Omental fat pad (tissue), 4 donors: ENCODE results near the gene TMEM221. TPM values are rescaled to one million over a fixed set of nuclear protein-coding genes. Genes with fewer than 3 reads are reported as not detected.

Experiments used
- ATAC-seq: fragments of 150-250 bp; one replicate; pipeline ENCODE4 v1.9.1; 2016; ENCODE audit warnings: mild to moderate bottlenecking, moderate library complexity; ENCODE audit not compliant: low FRiP score
- DNase-seq: peaks from one replicate; pipeline ENCODE4 v3.0.0-alpha.2; 2019; ENCODE audit warnings: low spot score
- total RNA-seq, 4 donors: library from RNA; depleted of rRNA; stranded (reverse); fragments of >200 nt; gene quantifications; one replicate each; pipeline ENCODE4 v1.1.0, GENCODE V29; 2016
- TF ChIP-seq, protein P1 (sequence below), 3 donors: fragments of 450-650 bp; IDR thresholded peaks; one replicate each; pipeline ENCODE4 v1.5.1; 2016 to 2017; ENCODE audit warnings: antibody characterized with exemption in 3 of 3, mild to moderate bottlenecking in 3 of 3, moderate library complexity in 2 of 3

TMEM221 gene
- total RNA-seq, 4 donors from 2014 or later = 0.38 to 1.9 (median 0.46) TPM; not detected in 1

DNA sequence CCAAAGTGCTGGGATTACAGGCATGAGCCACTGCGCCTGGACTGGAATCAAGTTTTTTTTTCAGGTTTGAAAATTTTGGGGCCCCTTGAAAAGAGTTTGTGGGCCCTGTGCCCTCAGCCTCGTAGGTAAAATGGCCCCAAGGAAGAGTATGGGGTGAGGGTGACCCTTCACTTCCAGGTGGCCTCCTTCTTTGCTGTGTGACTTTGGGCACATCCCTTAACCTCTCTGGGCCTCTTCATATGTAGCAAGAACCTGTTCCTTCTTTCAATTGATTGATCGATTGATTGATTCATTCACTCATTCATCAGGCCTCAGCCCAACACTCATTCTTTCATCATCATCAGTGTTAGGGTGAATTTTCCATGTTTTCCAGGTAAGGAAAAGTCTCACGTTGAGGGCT is 3.4 kb upstream of the TMEM221 start:
- no peak for ATAC-seq
- DNase-seq = no peak
- TF ChIP-seq, protein P1, sequence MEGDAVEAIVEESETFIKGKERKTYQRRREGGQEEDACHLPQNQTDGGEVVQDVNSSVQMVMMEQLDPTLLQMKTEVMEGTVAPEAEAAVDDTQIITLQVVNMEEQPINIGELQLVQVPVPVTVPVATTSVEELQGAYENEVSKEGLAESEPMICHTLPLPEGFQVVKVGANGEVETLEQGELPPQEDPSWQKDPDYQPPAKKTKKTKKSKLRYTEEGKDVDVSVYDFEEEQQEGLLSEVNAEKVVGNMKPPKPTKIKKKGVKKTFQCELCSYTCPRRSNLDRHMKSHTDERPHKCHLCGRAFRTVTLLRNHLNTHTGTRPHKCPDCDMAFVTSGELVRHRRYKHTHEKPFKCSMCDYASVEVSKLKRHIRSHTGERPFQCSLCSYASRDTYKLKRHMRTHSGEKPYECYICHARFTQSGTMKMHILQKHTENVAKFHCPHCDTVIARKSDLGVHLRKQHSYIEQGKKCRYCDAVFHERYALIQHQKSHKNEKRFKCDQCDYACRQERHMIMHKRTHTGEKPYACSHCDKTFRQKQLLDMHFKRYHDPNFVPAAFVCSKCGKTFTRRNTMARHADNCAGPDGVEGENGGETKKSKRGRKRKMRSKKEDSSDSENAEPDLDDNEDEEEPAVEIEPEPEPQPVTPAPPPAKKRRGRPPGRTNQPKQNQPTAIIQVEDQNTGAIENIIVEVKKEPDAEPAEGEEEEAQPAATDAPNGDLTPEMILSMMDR (IDR thresholded peaks at IDR 0.05) = no peak

DNA sequence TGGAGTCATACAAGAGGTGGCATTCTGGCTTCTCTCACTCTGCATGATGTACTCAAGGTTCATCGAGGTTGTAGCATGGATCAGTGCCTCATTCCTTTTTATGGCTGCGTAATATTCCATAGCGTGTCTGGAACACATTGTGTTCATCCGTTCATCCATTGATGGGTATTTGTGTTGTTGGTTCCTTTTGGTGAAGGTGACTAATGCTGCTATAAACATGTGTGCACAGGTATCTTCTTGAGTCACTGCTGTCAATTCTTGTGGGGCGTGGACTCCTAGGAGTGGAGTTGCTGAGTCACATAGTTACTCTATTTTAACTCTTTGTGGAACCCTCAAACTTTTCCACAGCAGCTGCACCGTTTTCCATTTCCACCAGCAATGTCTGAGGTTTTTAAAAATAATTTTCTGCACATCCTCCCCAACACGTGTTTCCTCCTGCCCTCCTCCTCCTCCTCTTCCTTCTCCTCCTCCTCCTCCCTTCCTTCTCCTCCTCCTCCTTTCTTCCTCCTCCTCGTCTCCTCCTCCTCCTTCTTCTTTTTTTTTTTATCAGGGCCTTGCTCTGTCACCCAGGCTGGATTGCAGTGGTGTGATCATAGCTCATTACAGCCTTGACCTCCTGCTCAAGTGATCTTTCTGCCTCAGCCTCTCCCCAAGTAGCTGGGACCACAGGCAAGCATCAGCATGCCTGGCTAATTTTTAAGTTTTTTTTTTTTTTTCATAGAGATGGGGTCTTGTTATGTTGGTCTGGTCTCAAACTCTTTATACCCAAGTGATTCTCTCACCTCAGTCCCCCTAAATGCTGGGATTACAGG is 2.0 kb upstream of the TMEM221 start:
- TF ChIP-seq, protein P1 (IDR thresholded peaks at IDR 0.05) = no peak
- no peak for ATAC-seq
- no peak for DNase-seq

GRCh38 chr19:17447704-17448130 is 751 bp downstream of the TMEM221 start:
- DNase-seq (no peak), ATAC-seq (no peak)
- TF ChIP-seq, protein P1 (IDR thresholded peaks at IDR 0.05) = no peak

GRCh38 chr19:17445526-17446165 is 2.8 kb downstream of the TMEM221 start:
- no peak for ATAC-seq
- TF ChIP-seq, protein P1 (IDR thresholded peaks at IDR 0.05) = no peak
- no peak for DNase-seq

GRCh38 chr19:17441241-17442021 is 7.0 kb downstream of the TMEM221 start:
- TF ChIP-seq, protein P1 (IDR thresholded peaks at IDR 0.05) = no peak
- no peak for DNase-seq
- ATAC-seq = no peak

GRCh38 chr19:17436874-17437267 is 11.6 kb downstream of the TMEM221 start:
- ATAC-seq (no peak), DNase-seq (no peak)
- TF ChIP-seq, protein P1 (IDR thresholded peaks at IDR 0.05) = no peak
